H9 (cell line): ENCODE data around the gene SF3B1. TPM values are rescaled to one million over a fixed set of nuclear protein-coding genes. Genes with fewer than 3 reads are reported as not detected.

Experiments
- DNase-seq: peaks from one replicate; pipeline ENCODE4 v3.0.0-alpha.2; 2017
- H2AFZ ChIP-seq: one replicate; pipeline ENCODE4 v1.6.1; 2013; ENCODE audit warnings: mild to moderate bottlenecking, low read length, control low read depth, moderate library complexity
- H2AK5ac ChIP-seq: 2 replicates; pipeline ENCODE4 v1.6.1; 2013; ENCODE audit warnings: low read length, control low read depth, mixed read lengths; ENCODE audit not compliant: insufficient read length
- H2BK120ac ChIP-seq: one replicate; pipeline ENCODE4 v1.6.1; 2013; ENCODE audit warnings: low read depth, mild to moderate bottlenecking, low read length, control low read depth, inconsistent platforms; ENCODE audit not compliant: poor library complexity, severe bottlenecking
- H2BK12ac ChIP-seq: 2 replicates; pipeline ENCODE4 v1.6.1; 2013; ENCODE audit warnings: low read length, control low read depth, mixed read lengths, low read depth; ENCODE audit not compliant: insufficient read length
- H2BK15ac ChIP-seq: 2 replicates; pipeline ENCODE4 v1.6.1; 2013; ENCODE audit warnings: low read depth, low read length, control low read depth
- H2BK20ac ChIP-seq: one replicate; pipeline ENCODE4 v1.6.1; 2013; ENCODE audit warnings: low read depth, mild to moderate bottlenecking, low read length, control low read depth, inconsistent platforms; ENCODE audit not compliant: poor library complexity, severe bottlenecking
- H2BK5ac ChIP-seq: 2 replicates; pipeline ENCODE4 v1.6.1; 2013; ENCODE audit warnings: low read length, control low read depth, mixed read lengths; ENCODE audit not compliant: insufficient read length
- H3K14ac ChIP-seq: 2 replicates; pipeline ENCODE4 v1.6.1; 2013; ENCODE audit warnings: low read length, control low read depth; ENCODE audit not compliant: insufficient read depth
- H3K18ac ChIP-seq: 2 replicates; pipeline ENCODE4 v1.6.1; 2013; ENCODE audit warnings: low read depth, mild to moderate bottlenecking, mixed read lengths, low read length, control low read depth; ENCODE audit not compliant: insufficient read length
- H3K23ac ChIP-seq: 2 replicates; pipeline ENCODE4 v1.6.1; 2013; ENCODE audit warnings: low read length, control low read depth, mixed read lengths, low read depth; ENCODE audit not compliant: insufficient read length
- H3K23me2 ChIP-seq: 2 replicates; pipeline ENCODE4 v1.6.1; 2013; ENCODE audit warnings: low read depth, mild to moderate bottlenecking, mixed read lengths, low read length, control low read depth; ENCODE audit not compliant: insufficient read length, poor library complexity, severe bottlenecking
- H3K27ac ChIP-seq: 2 replicates; pipeline ENCODE4 v1.5.1; 2013; ENCODE audit warnings: low read length, control low read depth, mixed read lengths, low read depth; ENCODE audit not compliant: insufficient read length
- H3K27me3 ChIP-seq: 2 replicates; pipeline ENCODE4 v1.6.1; 2013; ENCODE audit warnings: low read length, control low read depth, inconsistent platforms; ENCODE audit not compliant: insufficient read depth
- H3K4ac ChIP-seq: 2 replicates; pipeline ENCODE4 v1.6.1; 2013; ENCODE audit warnings: low read depth, mild to moderate bottlenecking, control low read depth, inconsistent platforms, low read length, moderate library complexity
- H3K4me1 ChIP-seq: 2 replicates; pipeline ENCODE4 v1.6.1; 2013; ENCODE audit warnings: low read length, control low read depth, inconsistent platforms; ENCODE audit not compliant: insufficient read depth
- H3K4me2 ChIP-seq: 2 replicates; pipeline ENCODE4 v1.6.1; 2013; ENCODE audit warnings: low read length, control low read depth, mixed read lengths; ENCODE audit not compliant: insufficient read length, insufficient read depth
- H3K56ac ChIP-seq: 2 replicates; pipeline ENCODE4 v1.6.1; 2013; ENCODE audit warnings: low read depth, mild to moderate bottlenecking, mixed read lengths, low read length, control low read depth; ENCODE audit not compliant: insufficient read length
- H3K79me1 ChIP-seq: 2 replicates; pipeline ENCODE4 v1.6.1; 2013; ENCODE audit warnings: low read depth, mild to moderate bottlenecking, moderate library complexity, low read length, control low read depth, inconsistent platforms; ENCODE audit not compliant: insufficient read depth, poor library complexity, severe bottlenecking
- H3K79me2 ChIP-seq: 2 replicates; pipeline ENCODE4 v1.6.1; 2013; ENCODE audit warnings: low read length, control low read depth, inconsistent platforms; ENCODE audit not compliant: insufficient read depth
- H3K9ac ChIP-seq: 2 replicates; pipeline ENCODE4 v1.6.1; 2013; ENCODE audit warnings: low read length, control low read depth, mixed read lengths; ENCODE audit not compliant: insufficient read length; ENCODE audit errors: extremely low read depth
- H3K9me3 ChIP-seq: one replicate; pipeline ENCODE4 v1.6.1; 2013; ENCODE audit warnings: low read depth, low read length, inconsistent platforms; ENCODE audit not compliant: control insufficient read depth
- H3T11ph ChIP-seq: one replicate; pipeline ENCODE4 v1.6.1; 2013; ENCODE audit warnings: mild to moderate bottlenecking, low read length, control low read depth, inconsistent platforms
- H4K20me1 ChIP-seq: one replicate; pipeline ENCODE4 v1.6.1; 2013; ENCODE audit not compliant: control insufficient read depth, insufficient read length, insufficient read depth
- H4K5ac ChIP-seq: 2 replicates; pipeline ENCODE4 v1.6.1; 2013; ENCODE audit warnings: low read depth, mild to moderate bottlenecking, mixed read lengths, low read length, control low read depth; ENCODE audit not compliant: insufficient read length
- H4K8ac ChIP-seq: replicated peaks from 2 replicates; pipeline ENCODE4 v1.6.1; 2013; ENCODE audit warnings: low read length, control low read depth, mixed read lengths, low read depth; ENCODE audit not compliant: insufficient read length
- H4K91ac ChIP-seq: 2 replicates; pipeline ENCODE4 v1.6.1; 2013; ENCODE audit warnings: low read depth, mild to moderate bottlenecking, moderate library complexity, mixed read lengths, low read length, control low read depth; ENCODE audit not compliant: insufficient read length
- H3K27ac Mint-ChIP-seq, 3 experiments: 2 replicates in 2 of 3; 3 replicates in 1 of 3; pipeline ENCODE4 v1.8.0; 2020 to 2021; ENCODE audit warnings: mixed read lengths in 3 of 3, mild to moderate bottlenecking in 1 of 3, moderate library complexity in 1 of 3
- H3K27me3 Mint-ChIP-seq: 2 replicates; pipeline ENCODE4 v1.8.0; 2021; ENCODE audit warnings: low read depth, mild to moderate bottlenecking, moderate library complexity, mixed read lengths
- H3K36me3 Mint-ChIP-seq, 3 experiments: 2 replicates in 2 of 3; 3 replicates in 1 of 3; pipeline ENCODE4 v1.8.0; 2020 to 2021; ENCODE audit warnings: low read depth in 3 of 3, mixed read lengths in 3 of 3; ENCODE audit not compliant: insufficient read depth in 1 of 3
- H3K4me1 Mint-ChIP-seq, 2 experiments: 2 replicates each; pipeline ENCODE4 v1.8.0; 2020; ENCODE audit warnings: mixed read lengths in 2 of 2
- H3K4me3 Mint-ChIP-seq, 2 experiments: 2 replicates in 1 of 2; 3 replicates in 1 of 2; pipeline ENCODE4 v1.8.0; 2020 to 2021; ENCODE audit warnings: mild to moderate bottlenecking in 2 of 2, mixed read lengths in 2 of 2, moderate library complexity in 1 of 2
- H3K9me3 Mint-ChIP-seq, 2 experiments: 2 replicates in 1 of 2; 3 replicates in 1 of 2; pipeline ENCODE4 v1.8.0; 2020; ENCODE audit warnings: mild to moderate bottlenecking in 2 of 2, mixed read lengths in 2 of 2, moderate library complexity in 1 of 2
- CTCF ChIP-seq: fragments of 200-600 bp; sonication (generic); conservative IDR thresholded peaks from 3 replicates; pipeline ENCODE4 v1.8.0; 2021; ENCODE audit warnings: antibody characterized with exemption, mild to moderate bottlenecking
- WGBS: extraction: QIAGEN DNeasy Blood & Tissue Kit; methylation state at CpG from one replicate; pipeline ENCODE4 v1.1.7; 2013; ENCODE audit warnings: missing lambda C conversion rate, low lambda C conversion rate, mixed read lengths; ENCODE audit not compliant: insufficient read length; ENCODE audit errors: extremely low coverage; 5-methylcytosine and 5-hydroxymethylcytosine counted together
- total RNA-seq: library from RNA; stranded (reverse); gene quantifications from 2 replicates; pipeline ENCODE4 v1.2.1, GENCODE V29; 2021

Gene SF3B1
- total RNA-seq, 1 experiment from 2014 or later: 278 TPM

DNA sequence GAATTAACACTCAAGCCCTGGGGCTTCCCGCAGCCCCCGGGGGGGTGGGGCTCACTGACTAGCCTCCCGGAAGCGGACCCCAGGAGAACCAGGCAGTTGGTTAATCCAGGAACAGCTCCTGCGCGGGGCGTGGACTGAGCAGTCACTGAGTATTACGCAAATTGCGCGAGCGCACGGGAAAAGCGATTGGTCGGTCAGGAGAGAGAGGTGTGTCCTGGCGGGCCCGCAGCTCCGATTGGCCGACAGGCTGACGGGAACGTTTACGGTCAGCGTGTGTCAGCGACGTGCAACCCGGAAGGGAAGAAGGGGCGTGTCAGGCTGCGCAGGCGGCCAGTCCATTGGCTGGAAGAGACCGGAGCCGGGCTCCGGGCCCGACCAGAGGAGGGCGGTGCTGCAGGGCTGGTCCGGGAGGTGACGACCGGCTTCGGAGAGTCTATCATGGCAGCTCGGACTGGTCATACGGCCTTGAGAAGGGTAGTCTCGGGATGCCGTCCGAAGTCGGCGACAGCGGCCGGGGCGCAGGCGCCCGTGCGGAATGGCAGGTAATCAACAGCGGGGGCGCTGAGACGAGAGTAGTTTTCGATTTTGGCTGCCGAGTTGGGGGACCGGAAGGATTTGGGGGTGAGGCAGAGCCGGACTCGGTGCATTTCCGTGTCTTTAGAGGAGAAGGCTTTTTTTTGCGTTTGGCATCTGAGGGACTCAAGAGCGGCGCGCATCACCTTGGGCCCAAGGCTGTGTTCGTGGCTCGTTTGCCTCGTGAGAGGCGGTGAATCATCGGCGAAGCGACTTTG, 18.5 kb upstream of the SF3B1 start, which contains the start of gene COQ10B:
COQ10B (plus strand) TSS at position 430 of the 791 bp plus-strand sequence; CDS start at position 439, 9 bp downstream.
- Mint-ChIP-seq H3K4me3 (peak within 1 kb of the TSS; percentile 96 to 100), H3K27me3 (no peaks in the 10 kb centered on the region), H3K36me3 (peaks cover 0 to 2% (median 0%) of the 10 kb centered on the region in 3 experiments; a peak in 2 of 7 replicates), H3K9me3 (peaks cover 0 to 3% of the 10 kb centered on the region in 2 experiments; a peak in 2 of 5 replicates), H3K27ac (peak within 1 kb of the TSS; percentile 99 to 100 (median 99)), H3K4me1 (peaks cover 12 to 16% of the 10 kb centered on the region in 2 experiments)
- Histone ChIP-seq H2AK5ac (no peak within 1 kb of the TSS), H2BK15ac (no peak within 1 kb of the TSS), H3K4ac (no peak within 1 kb of the TSS), H3K27me3 (no peaks in the 10 kb centered on the region), H3K23ac (no peak within 1 kb of the TSS), H3K79me2 (peaks cover 19% of the 10 kb centered on the region; the same call in 1 of the 2 replicates), H2BK5ac (peak within 1 kb of the TSS; percentile 23), H2BK120ac (no peak within 1 kb of the TSS), H3K56ac (no peak within 1 kb of the TSS), H4K91ac (no peak within 1 kb of the TSS), H3T11ph (no peak within 1 kb of the TSS), H3K18ac (peak within 1 kb of the TSS; percentile 81), H2BK20ac (no peak within 1 kb of the TSS), H3K4me1 (no peaks in the 10 kb centered on the region), H3K79me1 (no peaks in the 10 kb centered on the region), H2AFZ (no peak within 1 kb of the TSS), H3K9me3 (no peaks in the 10 kb centered on the region), H4K20me1 (no peaks in the 10 kb centered on the region), H3K27ac (peak within 1 kb of the TSS; percentile 85), H4K5ac (no peak within 1 kb of the TSS), H3K4me2 (peak within 1 kb of the TSS; percentile 81), H3K9ac (peak within 1 kb of the TSS; percentile 87), H2BK12ac (no peak within 1 kb of the TSS), H3K23me2 (no peaks in the 10 kb centered on the region), H3K14ac (peak within 1 kb of the TSS; percentile 77), H4K8ac (no peak within 1 kb of the TSS)
- peak; percentile 18; the same call in 1 of the 3 replicates for TF ChIP-seq CTCF
- peak; percentile 100 for DNase-seq
- WGBS: no CpG with 5 or more reads among the region's 70 CpGs
